SU-DHL-6 (cell line): ENCODE measurements around the gene ST3GAL5.

Experiments used
- H2AFZ ChIP-seq: fragments of 200-600 bp; sonication (generic); 2 replicates; pipeline ENCODE4 v1.6.1; 2014; ENCODE audit warnings: low read depth, mild to moderate bottlenecking, moderate library complexity, mixed read lengths, antibody characterized with exemption, low read length; ENCODE audit not compliant: severe bottlenecking
- H3F3A ChIP-seq: fragments of 200-600 bp; shearing (Covaris generic); 2 replicates; pipeline ENCODE4 v1.6.0; 2016; ENCODE audit warnings: antibody characterized with exemption, mild to moderate bottlenecking; ENCODE audit not compliant: insufficient read depth
- H3K27ac ChIP-seq: fragments of 200-600 bp; sonication (generic); 2 replicates; pipeline ENCODE4 v1.5.1; 2016; ENCODE audit warnings: low read depth, mild to moderate bottlenecking, low read length, moderate library complexity, mixed read lengths
- H3K27me3 ChIP-seq: fragments of 200-600 bp; sonication (generic), shearing (Covaris generic); 2 replicates; pipeline ENCODE4 v1.6.0; 2014; ENCODE audit warnings: mild to moderate bottlenecking, low read length
- H3K36me3 ChIP-seq: fragments of 200-600 bp; sonication (generic); 2 replicates; pipeline ENCODE4 v1.6.1; 2014; ENCODE audit warnings: mild to moderate bottlenecking, low read length, mixed read lengths
- H3K4me2 ChIP-seq: fragments of 300-600, 200-600 bp; shearing (Covaris generic), sonication (generic); 2 replicates; pipeline ENCODE4 v1.6.0; 2014; ENCODE audit warnings: low read length, low read depth, mild to moderate bottlenecking; ENCODE audit not compliant: poor library complexity, severe bottlenecking
- H3K4me3 ChIP-seq: fragments of 200-600 bp; sonication (generic); 2 replicates; pipeline ENCODE4 v1.5.1; 2014; ENCODE audit warnings: antibody characterized with exemption, low read length, mild to moderate bottlenecking, mixed read lengths; ENCODE audit not compliant: insufficient read depth, poor library complexity, severe bottlenecking
- H3K79me2 ChIP-seq: fragments of 200-600 bp; sonication (generic); 2 replicates; pipeline ENCODE4 v1.6.1; 2014; ENCODE audit warnings: mild to moderate bottlenecking, low read length, moderate library complexity; ENCODE audit not compliant: insufficient read depth
- H3K9ac ChIP-seq: fragments of 200-600 bp; sonication (generic); 2 replicates; pipeline ENCODE4 v1.7.0; 2014; ENCODE audit warnings: mild to moderate bottlenecking, low read length
- H3K9me2 ChIP-seq: fragments of 200-600 bp; sonication (generic); replicated peaks from 2 replicates; pipeline ENCODE4 v1.6.1; 2014; ENCODE audit warnings: low read length; ENCODE audit not compliant: insufficient read depth
- H3K9me3 ChIP-seq: fragments of 200-600 bp; sonication (generic); 2 replicates; pipeline ENCODE4 v1.6.1; 2014; ENCODE audit warnings: low read length, mixed read lengths; ENCODE audit not compliant: insufficient read depth
- H4K20me1 ChIP-seq: fragments of 200-600 bp; sonication (generic); 2 replicates; pipeline ENCODE4 v1.6.1; 2014; ENCODE audit warnings: low read depth, mild to moderate bottlenecking, antibody characterized with exemption, low read length, moderate library complexity, mixed read lengths
- CTCF ChIP-seq: fragments of 200-600 bp; sonication (generic); IDR thresholded peaks from one replicate; pipeline ENCODE4 v1.5.1; 2017; ENCODE audit warnings: antibody characterized with exemption, mild to moderate bottlenecking, low read length, moderate library complexity; ENCODE audit not compliant: insufficient read depth, poor library complexity, severe bottlenecking
- EZH2phosphoT487 ChIP-seq: fragments of 200-600 bp; sonication (generic), shearing (Covaris generic); conservative IDR thresholded peaks from 2 replicates; pipeline ENCODE4 v1.6.1; 2018; ENCODE audit warnings: mild to moderate bottlenecking, antibody characterized with exemption, low read length, moderate library complexity, mixed read lengths

Gene ST3GAL5

GRCh38 chr2:85875350-85876050 is 13.3 kb downstream of the ST3GAL5 start:
- no peak overlapping the region for H3K4me2 ChIP-seq
- H3K9me2 ChIP-seq, result no peaks in the 10 kb centered on the region
- no peak overlapping the region for H2AFZ ChIP-seq
- no peaks in the 10 kb centered on the region for H4K20me1 ChIP-seq
- H3K9ac ChIP-seq, result no peak overlapping the region
- H3K4me3 ChIP-seq, result no peak overlapping the region
- no peaks in the 10 kb centered on the region for H3K36me3 ChIP-seq
- TF ChIP-seq EZH2phosphoT487, result no peak
- no peak for TF ChIP-seq CTCF
- no peaks in the 10 kb centered on the region for H3K27me3 ChIP-seq
- H3K9me3 ChIP-seq, result no peaks in the 10 kb centered on the region
- H3K79me2 ChIP-seq, result no peaks in the 10 kb centered on the region
- no peak overlapping the region for H3K27ac ChIP-seq
- H3F3A ChIP-seq, result no peaks in the 10 kb centered on the region

DNA sequence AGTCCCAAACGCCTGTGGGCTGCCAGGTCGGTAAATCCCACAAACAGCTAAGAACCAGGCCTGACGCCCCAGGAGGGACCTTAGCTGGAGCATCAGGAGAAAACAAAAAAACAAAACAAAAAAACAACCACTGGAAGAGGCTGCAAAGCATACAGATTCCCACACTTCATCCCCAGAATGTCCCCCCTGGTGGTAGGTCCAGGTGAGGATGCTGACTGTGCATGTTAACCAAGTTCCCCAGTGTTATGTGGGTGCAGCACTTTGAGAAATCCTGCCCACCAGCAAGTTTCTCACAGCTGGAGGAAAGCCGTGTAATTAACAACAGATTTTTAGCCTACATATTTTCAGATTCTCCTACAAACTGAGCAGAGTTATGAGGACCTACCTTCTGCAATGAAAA is 15.1 kb downstream of the ST3GAL5 start:
- Histone ChIP-seq H3K36me3 (no peaks in the 10 kb centered on the region), H3K27ac (no peak overlapping the region), H3K4me2 (no peak overlapping the region), H3K4me3 (no peak overlapping the region), H2AFZ (no peak overlapping the region), H3F3A (no peaks in the 10 kb centered on the region), H3K9ac (no peak overlapping the region), H4K20me1 (no peaks in the 10 kb centered on the region), H3K79me2 (no peaks in the 10 kb centered on the region), H3K9me2 (no peaks in the 10 kb centered on the region), H3K9me3 (no peaks in the 10 kb centered on the region), H3K27me3 (no peaks in the 10 kb centered on the region)
- no peak for TF ChIP-seq CTCF
- TF ChIP-seq EZH2phosphoT487, result no peak

DNA sequence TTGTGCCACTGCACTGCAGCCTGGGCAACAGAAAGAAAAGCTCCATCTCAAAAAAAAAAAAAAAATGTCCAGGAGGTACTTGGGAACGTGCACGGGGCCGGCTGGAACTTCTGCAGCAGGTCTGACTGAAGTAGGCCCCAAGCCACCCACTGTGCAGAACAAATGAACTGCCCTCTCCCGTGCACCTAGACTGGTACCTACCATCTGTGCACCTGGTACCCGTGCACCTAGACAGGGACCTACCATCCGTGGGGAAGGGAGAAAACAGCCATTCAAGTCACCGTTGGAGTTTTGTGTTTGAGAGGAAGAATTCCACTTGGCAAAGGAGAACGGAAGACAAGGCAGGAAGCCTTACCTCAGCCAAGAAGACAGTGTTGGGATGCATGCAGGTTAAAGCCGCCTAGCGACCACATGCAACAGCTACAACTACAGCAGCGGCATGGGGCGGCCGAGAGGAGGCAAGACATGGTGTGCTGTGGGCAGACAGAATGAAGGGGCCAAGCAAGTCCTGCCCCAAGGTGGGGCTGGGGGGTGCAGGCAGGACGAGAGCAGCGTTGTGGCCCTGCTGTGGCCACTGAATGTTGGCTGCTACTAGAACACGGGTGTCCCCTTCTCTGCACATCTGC is 16.1 kb downstream of the ST3GAL5 start:
- Histone ChIP-seq H3K9ac (no peak overlapping the region), H3K9me3 (no peaks in the 10 kb centered on the region), H3K36me3 (no peaks in the 10 kb centered on the region), H3K27me3 (no peaks in the 10 kb centered on the region), H4K20me1 (no peaks in the 10 kb centered on the region), H3K9me2 (no peaks in the 10 kb centered on the region), H3K4me3 (no peak overlapping the region), H2AFZ (no peak overlapping the region), H3K4me2 (no peak overlapping the region), H3F3A (no peaks in the 10 kb centered on the region), H3K79me2 (no peaks in the 10 kb centered on the region), H3K27ac (no peak overlapping the region)
- TF ChIP-seq EZH2phosphoT487 (no peak), CTCF (no peak)
